HG02981 (cell line): ENCODE results near the gene HNRNPUL1.

Source experiments
- ATAC-seq: cut with Tn5 transposase; IDR thresholded peaks from one replicate; pipeline ENCODE4 v1.9.1; 2021; ENCODE audit warnings: mild to moderate bottlenecking, moderate library complexity; ENCODE audit not compliant: unreplicated experiment

HNRNPUL1 gene

DNA sequence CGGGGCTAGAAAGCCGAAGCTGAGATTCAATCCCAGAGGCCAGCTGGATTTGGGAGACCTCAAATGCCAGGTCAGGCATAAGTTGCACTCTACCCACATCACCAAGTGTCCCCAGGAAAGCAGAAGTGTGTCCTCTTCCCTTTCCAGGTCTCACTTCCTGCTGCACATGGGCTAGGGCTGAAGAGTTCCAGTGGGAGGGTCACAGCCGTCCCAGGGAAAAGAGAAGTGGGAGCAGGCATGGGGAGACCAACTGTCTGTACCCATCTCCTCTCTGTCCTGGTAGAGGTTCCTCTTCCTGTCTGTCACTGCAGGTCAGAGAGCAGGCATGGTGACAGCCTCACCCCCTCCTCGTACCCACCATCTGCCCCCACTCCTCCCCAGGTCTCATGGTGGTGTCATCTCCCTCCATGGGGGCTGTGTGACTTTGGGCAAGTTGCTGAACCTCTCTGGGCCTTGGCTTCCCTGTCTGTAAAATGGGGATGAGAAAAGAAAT, 30.4 kb upstream of the HNRNPUL1 start:
- no peak for ATAC-seq

GRCh38 chr19:41234512-41235168, 29.5 kb upstream of the HNRNPUL1 start:
- ATAC-seq = no peak

GRCh38 chr19:41235480-41235879, 28.7 kb upstream of the HNRNPUL1 start:
- no peak for ATAC-seq

DNA sequence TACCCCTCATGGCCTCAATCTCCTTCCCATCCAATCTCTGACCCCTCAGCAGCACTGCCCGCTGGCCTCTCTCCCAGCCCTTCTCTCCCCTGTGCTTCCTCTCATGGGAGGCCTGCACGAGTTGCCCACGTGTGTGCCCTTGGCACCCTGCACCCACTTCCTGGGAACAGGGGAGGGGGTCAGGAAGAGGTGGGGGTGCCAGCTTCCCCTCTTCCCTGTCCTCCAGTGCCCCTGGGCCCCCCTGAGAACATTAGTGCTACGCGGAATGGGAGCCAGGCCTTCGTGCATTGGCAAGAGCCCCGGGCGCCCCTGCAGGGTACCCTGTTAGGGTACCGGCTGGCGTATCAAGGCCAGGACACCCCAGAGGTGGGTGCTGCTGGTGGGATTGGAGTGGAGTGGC, 25.9 kb upstream of the HNRNPUL1 start:
- no peak for ATAC-seq

DNA sequence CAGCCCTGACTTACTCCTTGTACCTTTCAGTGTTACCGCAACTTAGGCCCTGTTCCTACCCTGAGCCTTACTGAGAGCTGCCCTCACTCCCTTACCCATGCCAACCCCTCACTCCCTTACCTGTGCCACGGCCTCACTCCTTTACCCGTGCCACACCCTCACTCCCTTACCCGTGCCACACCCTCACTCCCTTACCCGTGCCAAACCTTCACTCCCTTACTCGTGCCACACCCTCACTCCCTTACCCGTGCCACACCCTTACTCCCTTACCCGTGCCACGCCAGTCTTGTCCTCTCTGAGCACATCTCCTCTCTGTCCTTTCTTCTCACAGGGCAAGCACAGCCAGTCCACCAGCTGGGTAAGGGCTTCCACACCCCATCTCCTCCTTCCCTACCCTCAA, 24.8 kb upstream of the HNRNPUL1 start:
- no peak for ATAC-seq

DNA sequence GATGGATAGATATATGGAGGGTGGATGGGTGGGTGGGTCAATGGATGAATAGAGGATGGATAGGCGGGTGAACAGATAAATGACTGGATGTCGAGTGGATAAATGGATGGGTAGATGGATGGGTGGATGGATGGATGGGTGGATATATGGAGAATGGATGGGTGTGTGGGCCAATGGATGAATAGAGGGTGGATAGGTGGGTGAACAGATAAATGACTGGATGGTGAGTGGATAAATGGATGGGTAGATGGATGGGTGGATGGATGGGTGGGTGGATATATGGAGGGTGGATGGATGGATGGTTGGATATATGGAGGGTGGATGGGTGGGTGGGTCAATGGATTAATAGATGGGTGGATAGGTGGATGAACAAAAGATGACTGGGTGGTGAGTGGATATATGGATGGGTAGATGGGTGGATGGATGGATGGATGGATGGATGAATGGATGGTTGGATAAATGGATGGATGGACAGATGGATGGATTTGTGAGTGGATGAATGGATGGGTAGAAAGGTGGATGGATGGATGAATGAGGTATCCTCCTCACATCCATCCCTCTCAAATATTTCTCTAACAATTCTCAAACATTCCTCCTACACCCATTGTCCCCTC, 24.1 kb upstream of the HNRNPUL1 start:
- ATAC-seq = no peak

GRCh38 chr19:41241859-41242258, 22.3 kb upstream of the HNRNPUL1 start:
- no peak for ATAC-seq

DNA sequence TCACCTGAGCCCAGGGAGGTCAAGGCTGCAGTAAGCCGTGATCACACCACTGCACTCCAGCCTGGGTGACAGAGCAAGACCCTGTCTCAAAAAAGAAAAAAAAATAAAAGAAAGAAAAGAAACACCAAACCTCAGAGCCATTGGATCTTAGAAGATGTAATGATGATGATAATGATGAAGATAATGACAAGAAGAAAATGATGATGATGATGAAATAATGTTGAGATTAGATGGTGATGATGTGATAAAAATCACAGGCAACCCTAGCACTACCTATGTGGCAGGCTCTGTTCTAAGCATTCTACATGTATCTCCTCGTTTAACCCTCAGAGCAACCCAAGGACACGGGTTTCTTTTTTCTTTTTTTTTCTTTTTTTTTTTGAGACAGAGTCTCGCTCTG, 20.1 kb upstream of the HNRNPUL1 start:
- ATAC-seq = no peak

DNA sequence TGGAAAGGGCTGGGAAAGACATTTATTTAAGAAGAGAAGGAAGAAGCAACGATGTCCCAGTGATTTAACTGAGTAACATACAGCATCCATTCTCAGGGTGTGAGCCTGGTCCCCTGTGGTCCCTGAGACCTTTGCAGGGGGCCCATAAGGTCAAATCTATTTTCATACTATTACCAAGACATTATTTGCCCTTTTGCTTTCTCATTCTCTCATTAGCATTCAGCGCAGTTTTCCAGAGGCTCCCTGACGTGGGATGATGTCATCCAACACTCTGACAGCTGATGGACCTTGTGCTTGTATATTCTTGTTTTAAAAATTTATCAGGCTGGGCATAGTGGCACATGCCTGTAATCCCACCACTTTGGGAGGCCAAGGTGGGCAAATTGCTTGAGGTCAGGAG, 18.3 kb upstream of the HNRNPUL1 start:
- ATAC-seq = no peak

DNA sequence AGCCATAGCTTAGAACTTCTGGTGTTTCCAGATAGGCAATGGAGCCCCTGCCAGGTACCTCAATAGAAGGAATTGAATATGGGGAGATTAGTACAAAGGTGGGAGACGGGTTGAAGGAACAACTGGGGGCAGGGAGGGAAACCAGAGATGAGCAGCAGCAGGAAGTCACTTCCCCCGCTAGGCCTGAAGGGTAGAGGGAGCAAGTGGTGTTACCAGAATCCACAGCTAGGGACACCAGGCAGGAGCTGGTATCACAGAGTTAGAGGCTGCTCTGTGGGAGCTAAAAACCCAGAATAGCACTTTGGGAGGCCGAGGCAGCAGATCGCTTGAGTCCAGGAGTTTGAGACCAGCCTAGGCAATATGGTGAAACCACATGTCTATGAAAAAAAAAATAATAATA, 15.3 kb upstream of the HNRNPUL1 start:
- no peak for ATAC-seq

GRCh38 chr19:41249707-41250423, 14.3 kb upstream of the HNRNPUL1 start:
- ATAC-seq = no peak

- ATAC-seq = no peak
These were observed 10.5 kb upstream of the HNRNPUL1 start for GRCh38 chr19:41253660-41254059.

DNA sequence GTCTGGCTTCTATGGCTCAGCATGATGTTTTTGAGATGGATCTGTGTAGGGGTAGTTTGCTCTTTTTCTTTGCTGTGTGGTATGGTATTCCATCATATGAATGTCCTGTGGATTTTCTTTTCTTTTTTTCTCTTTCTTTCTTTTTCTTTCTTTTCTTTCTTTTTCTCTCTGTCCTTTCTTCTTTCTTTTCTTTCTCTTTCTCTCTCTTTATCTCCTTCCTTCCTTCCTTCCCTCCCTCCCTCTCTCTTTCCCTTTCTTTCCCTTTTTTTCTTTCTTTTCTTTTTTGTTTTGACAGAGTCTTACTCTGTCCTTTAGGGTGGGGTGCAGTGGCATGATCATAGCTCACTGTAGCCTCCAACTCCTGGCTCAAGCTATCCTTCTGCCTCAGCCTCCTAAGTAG, 9.0 kb upstream of the HNRNPUL1 start:
- ATAC-seq = no peak

GRCh38 chr19:41261474-41262190, 2.5 kb upstream of the HNRNPUL1 start:
- no peak for ATAC-seq

DNA sequence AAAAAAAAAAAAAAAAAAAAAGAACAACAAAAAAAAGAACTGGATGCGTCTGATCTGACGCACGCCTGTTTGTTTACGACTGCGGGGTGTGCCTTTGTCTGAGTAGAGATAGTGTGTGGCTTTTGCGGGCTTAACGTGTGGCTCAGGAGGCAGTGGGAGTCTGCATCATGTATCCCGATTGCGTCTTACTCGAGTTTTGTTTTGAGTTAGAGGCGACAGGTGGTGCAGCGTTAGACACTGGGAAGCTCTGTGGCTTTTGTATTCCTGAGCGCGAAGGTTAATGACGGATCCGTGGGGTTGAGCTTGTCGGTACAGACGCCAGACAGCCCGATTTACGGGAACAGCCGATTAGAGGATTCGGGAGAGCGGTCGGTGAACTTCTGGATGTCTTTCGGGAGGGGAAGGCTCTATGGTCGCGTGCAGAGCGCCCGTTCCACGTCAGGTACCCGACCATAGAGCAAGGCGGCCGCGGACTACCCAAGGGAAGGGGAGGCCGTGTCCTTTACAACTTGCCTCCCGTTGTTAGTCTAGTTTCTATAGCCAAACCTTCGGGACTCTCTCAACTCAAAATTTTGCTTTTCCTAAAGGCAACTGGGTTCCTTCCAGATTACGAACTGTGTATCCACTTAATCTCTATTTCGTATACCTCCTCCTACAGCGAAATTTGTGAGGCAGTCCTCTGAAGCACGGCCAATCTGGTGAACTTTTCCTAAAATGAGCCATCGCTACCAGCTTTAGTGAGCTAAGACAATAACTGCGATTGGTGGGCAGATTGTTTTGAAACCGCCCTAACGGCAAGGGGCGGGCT, 926 bp upstream of the HNRNPUL1 start:
- peak; percentile 7 for ATAC-seq

- ATAC-seq = no peak
These were observed 616 bp downstream of the HNRNPUL1 start for GRCh38 chr19:41264581-41265394.

DNA sequence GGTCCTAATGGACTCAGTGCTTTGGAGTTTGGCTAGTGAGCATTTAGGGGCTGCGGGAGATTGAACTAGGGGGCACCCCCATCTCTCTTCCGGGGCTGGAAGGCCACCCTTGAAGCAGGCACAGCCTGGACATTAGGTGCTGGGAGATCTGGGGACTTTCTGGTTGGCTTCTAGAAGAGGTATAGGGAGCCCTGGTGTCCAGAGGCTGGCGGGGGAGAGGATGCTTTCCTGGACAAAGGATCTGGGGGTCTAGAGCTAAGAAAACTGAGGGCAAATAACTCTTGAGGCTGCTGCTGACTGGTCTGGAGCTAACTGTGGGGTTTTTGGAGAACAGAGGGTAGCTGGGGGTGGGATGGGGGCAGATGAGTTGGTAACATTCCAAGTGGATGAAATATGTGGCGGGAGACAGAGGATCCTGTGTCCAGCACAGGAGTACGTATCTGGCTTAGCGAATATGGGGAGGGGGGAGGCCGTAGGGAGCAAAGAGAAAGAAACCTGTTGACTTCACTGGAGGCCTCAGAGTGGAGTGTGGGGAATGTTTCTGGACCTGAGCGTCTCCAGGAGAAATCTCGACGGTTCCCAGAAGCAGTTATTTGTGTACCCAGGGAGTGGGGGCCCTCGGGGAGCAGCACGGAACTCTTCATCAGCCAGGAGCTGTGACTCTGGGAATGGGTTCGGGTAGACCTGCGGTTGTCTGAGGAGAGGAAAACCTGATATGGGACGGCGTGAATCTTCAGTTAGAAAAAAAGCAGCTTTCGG, 1.4 kb downstream of the HNRNPUL1 start:
- ATAC-seq = no peak

DNA sequence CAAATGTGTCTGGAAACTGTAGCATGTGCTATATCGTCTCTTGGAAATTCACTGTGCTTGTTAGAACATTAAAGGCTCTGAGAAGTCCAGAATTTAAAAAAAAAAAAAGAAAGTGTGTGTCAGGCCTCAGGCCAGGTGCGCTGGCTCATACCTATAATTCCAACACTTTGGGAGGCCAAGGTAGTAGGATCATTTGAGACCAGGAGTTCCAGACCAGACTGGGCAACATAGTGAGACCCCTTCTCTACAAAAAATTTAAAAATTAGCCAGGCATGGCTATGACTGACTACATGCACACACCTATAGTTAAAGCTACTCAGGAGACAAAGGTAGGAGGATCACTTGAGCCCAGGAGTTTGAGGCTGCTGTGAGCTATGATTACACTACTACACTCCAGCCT, 4.9 kb downstream of the HNRNPUL1 start:
- no peak for ATAC-seq

DNA sequence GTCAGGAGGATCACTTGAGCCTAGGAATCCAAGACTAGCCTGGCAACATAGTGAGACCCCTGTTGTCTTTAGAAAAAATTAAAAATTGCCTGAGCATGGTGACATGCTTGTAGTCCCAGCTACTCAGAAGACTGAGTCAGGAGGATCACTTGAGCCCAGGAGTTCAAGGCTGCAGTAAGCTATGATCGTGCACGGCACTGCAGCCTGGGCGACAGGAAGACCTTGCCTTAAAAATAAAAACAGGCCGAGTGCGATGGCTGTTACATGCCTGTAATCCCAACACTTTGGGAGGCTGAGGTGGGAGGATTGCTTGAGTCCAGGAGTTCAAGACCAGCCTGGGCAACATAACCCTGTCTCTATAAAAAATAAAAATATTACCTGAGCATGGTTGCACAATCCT, 5.4 kb downstream of the HNRNPUL1 start:
- ATAC-seq = no peak
